Stimulated activated naive CD4-positive, alpha-beta T cell (primary cell): ENCODE data around the gene PHC2.
A peak's percentile ranks its signal among the peaks of the same experiment; 100 is the strongest.

ENCODE experiments used
- DNase-seq, 6 experiments: peaks; one replicate each; lab custom pipeline; 2025; lab: John Stamatoyannopoulos, UW

PHC2 gene

DNA sequence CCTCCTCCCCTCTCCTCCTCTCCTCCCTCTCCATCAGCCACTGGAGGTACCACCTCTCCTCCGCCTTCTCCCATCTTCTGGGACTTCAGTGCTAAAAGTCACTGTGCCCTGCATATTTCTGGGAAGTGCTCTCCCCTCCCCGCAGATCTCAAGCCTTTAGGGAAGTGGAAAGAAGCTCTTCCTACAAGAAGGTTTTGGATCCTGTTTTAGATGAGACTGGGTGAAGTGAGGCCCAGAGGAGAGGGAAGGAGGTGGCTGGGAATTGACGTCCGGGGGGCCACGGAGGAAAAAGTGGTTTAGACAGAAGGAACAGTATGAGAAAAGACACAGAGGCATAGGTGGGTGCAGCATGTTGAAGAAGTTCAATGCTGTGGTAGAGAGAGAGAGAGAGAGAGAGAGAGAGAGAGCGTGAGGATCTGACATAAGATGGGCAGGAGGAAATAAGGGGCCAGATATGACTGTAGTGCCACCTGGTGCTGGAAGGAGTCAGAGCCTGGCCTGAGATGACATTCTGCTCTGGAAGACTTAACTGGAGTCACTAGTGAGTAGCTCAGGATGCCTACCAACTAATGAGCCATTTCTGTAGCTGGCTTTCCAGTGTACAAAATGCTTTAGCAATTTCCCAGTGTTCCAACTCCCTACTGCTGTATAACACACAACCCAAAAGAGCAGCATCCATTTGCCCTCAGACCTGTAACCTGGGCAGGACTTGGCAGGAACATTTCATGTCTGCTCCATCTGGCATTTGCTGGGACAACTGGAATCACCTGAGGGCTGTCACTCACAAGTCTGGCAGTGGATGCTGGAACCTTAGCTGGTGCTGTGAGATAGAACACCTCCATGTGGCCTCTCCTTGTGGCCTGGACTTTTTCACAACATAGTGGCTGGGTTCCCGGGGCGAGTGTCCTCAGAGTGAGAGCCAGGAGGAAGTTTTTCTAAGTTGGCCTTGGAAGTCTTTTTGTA lies 24.9 kb upstream of the PHC2 start:
- DNase-seq, result peak in 3 of 6 experiments; percentile 16 to 40 (median 20)

GRCh38 chr1:33454646-33455282 lies 23.9 kb upstream of the PHC2 start:
- no peak for DNase-seq

DNA sequence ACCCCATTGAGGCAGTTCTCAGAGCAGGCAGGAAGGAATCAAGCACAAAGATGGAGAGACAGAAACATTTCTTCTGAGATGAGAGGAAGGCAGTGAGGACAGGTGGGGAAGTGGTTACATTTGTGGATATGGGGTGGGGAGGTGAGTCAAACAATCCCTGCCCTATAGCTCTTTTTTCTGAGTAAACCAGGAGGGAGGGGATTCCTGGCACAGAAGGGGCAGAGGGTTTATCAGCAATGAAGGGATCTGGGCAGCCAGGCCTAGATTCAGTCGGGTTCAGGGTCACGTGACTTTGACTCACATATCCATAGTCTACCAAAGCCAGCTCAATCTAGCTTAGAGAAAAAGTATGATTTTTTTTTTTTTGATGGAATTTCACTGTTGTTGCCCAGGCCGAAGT lies 15.7 kb upstream of the PHC2 start:
- no peak for DNase-seq

DNA sequence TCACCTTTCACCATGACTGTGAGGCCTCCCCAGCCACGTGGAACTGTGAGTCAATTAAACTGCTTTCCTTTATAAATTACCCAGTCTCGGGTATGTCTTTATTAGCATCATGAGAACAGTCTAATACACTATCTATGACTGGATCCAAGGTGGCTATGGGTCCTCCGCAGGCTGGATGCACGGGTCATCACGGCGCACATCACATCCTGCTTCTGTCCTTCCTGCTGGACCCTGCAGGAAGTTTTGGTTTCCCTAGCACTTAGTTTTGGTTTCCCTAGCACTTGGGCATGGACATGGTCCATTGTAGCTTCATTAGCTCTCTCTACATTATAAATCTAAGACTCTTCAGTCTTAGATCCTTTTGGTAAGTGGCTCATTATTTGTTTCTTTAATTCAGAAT lies 14.2 kb upstream of the PHC2 start:
- DNase-seq, result no peak

DNA sequence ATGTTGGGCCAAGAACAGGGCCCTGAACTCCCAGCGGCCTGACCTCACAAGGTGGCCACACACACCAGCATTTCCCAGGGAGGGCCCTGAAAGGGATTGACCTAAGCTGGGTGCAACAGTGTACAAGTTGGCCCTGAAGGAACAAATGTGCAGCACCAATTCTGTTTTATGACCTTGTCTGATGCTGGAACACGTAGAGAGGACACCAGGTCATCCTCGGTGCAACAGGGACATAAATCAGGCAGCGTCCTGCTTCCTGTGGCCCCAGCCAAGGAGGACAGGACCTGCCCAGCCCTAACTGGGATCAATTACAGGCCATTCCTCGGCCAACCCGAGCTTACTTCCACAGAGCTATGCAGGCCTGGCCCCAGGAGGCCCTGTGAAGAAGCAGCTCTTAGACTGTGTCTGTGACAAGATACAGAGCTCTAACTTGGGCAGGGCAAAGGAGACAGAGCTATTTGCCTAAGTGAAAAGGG lies 12.8 kb upstream of the PHC2 start:
- no peak for DNase-seq

DNA sequence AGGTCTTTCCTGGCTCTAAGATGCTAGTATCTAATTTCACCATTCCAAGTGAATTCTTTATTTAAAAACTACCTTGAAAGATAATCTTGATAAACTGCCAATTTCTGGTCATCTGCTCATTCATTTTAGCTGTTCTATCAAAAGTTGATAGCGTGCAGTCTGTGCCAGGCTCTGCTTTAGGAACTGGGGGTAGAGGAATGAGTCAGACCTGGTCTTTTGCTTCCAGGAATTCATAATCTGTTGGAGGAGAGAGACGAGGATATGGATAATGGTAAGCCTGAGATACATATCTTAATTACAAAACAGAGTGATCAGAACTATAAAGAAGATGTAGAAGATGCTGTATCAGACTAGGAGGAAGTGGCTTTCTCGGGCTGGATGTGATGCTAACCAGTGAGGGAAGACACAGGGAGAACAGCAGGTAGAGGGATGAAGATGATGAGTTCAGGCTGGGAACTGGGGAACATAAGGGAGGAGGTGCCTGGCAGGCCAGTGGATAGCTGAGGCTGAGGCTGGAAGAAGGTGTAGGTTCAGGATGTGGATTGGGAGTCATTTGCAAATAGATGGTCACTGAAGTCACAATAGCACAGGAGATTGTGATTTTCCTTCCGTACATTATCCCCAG lies 12.3 kb upstream of the PHC2 start:
- DNase-seq, result no peak

GRCh38 chr1:33442141-33442540 lies 11.2 kb upstream of the PHC2 start:
- DNase-seq, result no peak

DNA sequence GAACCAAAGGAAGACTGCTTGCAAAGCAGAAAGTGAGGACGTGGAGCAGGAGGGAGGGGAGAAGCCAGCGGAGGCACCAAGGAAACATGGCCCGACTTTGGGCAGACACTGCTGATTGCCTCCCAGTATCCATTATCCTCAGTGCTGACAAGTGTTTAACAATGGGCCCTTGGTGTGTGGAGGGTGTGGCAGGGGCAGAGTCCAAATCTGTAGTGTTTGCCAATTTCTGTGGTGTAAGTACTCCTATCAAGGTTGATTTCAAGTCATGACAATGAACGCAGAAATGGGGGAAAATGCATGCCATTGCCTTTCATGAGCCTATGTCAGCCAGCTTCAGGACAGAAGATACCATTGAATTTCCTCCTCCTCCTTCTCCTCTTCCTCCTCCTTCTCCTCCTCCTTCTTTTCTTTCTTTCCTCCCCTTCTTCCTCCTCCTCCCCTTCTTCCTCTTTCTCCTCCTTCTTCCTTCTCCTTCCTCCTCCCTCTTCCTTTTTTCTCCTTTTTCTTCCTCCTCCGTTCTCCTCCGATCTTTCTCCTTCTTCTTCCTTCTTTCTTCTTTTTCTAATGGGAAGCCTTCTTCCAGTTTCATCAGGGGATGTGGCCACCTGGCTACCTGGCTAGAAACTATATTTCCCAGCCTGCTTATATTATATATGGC lies 10.3 kb upstream of the PHC2 start:
- DNase-seq, result no peak

GRCh38 chr1:33439662-33440061 lies 8.8 kb upstream of the PHC2 start:
- DNase-seq, result no peak

GRCh38 chr1:33438364-33439160 lies 7.7 kb upstream of the PHC2 start:
- no peak for DNase-seq

DNA sequence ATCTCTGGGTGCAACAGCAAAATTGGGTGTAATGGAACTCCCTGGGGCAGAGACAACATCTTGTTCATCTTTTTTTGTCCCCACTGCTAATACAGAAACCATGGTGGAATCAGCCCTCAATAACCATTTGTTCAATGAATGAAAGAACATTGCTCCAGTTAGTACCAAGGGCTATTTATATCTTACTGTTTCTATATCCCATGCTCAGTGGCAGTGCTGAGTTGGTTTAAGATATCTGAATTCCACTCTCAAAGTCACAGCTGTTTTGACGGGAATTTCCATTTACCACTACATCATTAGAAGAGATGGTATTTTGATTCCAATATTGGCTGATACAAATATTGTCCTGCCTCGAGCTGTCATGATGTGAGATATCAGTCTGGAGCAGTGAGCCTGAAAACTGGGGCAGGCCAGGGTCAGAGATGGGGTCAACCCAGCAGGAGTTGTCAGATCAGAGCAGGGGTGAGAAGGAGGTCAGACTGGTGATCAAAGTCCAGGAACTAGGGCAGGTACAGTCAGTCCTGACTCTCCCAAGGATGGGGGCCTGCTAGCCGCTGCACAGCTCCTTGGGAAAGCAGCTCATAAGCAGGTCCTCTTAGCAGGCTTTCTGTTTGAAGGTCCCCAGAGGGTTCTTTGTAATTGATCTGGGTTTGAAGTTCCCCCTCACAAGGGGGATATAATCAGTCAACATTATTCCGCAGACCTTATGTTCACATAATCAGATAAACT lies 5.8 kb upstream of the PHC2 start:
- no peak for DNase-seq

DNA sequence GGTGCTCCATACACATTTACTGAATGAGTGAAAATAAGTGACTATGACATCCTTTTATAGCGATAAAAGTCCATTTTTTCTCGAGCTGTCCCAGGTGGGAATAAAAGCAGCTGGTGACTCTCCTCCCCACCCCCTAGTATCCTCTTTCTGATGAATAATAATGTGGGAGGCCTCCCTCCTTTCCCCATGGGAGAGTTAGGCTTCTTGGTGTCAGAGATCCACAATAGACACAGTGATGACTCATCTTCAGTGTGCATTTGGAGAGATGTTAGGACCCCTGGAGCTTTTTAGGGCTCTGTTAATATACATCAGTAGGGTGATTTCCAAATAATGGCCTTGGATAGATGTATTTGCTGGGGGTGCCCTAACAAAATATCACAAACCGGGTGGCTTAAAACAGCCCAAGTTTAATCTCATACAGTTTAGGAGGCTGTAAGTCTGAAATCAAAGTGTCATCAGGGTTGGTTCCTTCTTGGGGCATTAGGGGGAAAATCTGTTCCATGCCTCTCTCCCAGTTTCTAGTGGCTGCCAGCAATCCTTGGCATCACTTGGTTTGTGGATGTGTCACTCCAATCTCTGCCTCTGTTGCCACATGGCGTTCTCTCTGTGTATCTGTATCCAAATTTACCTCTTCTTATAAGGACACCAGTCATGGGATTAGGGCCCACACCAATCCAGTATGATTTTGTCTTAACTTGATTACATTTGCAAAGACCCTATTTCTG lies 4.4 kb upstream of the PHC2 start:
- DNase-seq, result no peak

- no peak for DNase-seq
These were observed 3.5 kb upstream of the PHC2 start for GRCh38 chr1:33434363-33434750.

- no peak for DNase-seq
These were observed 2.8 kb upstream of the PHC2 start for GRCh38 chr1:33433509-33434362.

- DNase-seq, result peak in 2 of 6 experiments; percentile 5 to 35
These were observed 821 bp downstream of the PHC2 start for GRCh38 chr1:33429856-33430691.

DNA sequence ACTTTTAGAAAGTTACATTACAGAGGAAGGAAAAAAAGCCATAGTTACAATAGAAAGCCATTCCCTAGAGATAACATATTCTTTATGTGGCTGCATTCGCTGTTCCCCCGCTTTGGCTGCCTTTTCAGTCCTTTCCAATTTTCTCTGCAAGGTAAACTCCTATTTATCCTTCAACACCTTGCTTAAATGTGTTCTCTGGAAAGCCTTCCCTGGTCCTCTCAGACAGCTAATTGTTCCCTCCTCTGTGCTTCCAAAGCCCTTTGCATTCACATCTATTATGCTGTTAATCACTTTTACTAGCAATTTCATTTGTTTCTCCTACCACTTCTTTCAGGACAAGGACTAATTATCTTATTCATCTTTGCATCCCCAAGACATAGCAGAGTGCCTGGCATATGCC lies 1.6 kb downstream of the PHC2 start:
- no peak for DNase-seq

DNA sequence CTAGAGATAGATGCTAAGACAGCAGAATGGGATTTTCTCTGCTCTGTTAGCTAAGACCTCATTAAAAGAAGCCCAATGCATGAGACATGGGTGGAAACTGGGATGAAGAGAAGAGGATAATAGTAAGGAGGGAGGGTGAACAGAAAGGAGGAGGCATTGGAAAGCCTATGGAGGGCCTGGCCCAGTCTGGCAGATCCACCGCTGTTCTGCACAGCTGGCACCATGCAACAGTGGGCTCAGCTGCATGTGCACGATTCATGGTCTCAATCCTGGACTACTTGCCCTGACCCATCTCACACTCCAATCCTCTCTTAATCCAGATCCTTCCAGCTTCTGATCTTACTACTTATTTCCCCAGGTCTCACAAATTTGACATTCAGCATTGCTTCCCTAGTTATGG lies 2.2 kb downstream of the PHC2 start:
- no peak for DNase-seq

- no peak for DNase-seq
These were observed 4.0 kb downstream of the PHC2 start for GRCh38 chr1:33426916-33427315.
